ENCODE measurements around the gene CYP1A2.

Gene CYP1A2

DNA sequence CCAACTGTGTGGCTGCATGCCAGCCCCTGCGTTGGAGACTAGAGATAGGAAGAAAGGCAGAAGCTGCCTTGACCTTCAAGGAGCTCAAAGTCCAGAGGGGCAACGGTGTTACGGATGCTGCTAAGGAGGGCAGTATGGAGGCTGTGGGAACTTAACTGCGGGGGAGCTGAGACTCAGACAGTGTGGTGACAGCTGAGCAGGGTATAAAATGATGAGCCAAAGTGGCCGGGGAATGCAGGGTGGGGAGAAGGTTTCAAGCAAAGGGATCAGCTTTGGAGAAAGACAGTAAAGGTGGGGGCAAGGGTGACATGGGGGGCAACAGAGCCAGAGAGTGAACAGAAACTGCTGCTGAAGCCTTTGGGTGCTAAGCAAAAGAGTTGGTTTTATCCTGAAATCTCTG, 6.2 kb upstream of the CYP1A2 start:
- DNase-seq = no peak

DNA sequence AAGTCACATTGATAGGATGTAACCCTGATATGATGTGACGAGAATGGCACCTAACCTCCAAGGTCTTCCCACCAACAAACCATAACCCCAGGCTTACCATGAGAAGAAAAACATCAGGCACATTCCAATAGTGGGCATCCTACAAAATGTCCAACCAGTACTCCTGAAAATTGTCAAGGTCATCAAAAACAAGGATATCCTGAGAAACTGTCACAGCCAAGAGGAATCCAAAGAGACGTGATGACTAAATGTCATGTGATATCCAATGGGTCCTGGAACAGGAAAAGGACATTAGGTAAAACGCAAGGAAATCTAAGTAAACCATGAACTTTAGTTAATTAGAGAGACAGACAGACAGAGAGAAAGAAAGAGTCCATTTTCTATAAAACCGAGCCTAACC, 2.3 kb upstream of the CYP1A2 start:
- no peak for DNase-seq

DNA sequence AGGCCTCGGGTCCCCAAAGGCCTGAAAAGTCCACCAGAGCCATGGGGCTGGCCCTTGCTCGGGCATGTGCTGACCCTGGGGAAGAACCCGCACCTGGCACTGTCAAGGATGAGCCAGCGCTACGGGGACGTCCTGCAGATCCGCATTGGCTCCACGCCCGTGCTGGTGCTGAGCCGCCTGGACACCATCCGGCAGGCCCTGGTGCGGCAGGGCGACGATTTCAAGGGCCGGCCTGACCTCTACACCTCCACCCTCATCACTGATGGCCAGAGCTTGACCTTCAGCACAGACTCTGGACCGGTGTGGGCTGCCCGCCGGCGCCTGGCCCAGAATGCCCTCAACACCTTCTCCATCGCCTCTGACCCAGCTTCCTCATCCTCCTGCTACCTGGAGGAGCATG, 1.2 kb downstream of the CYP1A2 start:
- no peak for DNase-seq

DNA sequence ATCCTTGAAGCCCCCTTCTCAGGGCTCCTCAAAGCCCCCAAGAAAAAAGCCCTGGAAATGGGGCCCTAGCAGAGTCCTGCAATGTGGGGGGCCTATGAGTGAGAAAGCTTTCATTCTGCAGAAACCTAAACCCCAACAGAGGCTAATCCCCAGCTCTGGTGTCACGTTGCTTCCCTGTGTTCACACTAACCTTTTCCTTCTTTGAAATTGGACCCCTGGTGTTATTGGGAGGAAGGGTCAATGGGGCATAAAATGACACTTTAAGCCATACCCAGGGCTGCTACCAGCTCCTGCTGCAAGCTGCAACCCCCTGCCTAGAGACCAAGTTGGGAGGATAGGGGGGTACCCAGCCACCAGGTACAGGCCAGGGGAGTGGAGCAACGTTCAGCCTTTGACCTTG, 2.1 kb downstream of the CYP1A2 start:
- DNase-seq = no peak

DNA sequence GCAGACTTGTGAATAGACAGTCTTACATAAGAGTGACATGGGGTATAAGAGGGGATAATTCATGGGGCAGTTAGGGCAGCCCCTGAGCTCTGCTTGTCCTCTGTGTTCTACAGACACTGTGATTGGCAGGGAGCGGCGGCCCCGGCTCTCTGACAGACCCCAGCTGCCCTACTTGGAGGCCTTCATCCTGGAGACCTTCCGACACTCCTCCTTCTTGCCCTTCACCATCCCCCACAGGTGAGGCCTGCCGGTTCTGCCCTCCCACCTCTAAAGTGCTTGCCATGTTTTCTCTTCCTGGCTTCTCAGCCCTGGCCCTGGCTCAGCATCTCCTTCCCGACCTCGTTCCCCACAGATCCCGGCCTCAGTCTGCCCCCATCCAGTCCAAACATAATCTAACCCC, 3.4 kb downstream of the CYP1A2 start:
- DNase-seq = no peak

DNA sequence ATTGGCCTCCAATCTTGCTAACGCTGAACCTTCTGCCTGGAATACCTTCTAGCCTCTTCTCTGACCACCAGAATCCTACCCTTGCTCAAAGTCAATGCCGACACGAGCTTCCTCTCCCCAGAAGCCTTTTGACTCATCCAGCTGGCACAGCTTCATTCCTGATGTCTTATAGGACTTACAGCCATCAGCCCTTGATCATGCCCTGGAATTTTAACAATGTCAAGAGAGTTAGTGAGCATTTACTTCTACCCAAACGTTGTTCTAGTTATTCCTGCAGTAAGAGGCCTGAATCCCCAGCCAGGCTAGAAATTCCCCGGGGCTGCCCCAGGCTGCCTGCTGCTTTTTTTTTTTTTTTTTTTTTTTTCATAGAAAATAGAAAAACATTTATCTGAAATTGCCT, 3.9 kb downstream of the CYP1A2 start:
- DNase-seq = no peak

DNA sequence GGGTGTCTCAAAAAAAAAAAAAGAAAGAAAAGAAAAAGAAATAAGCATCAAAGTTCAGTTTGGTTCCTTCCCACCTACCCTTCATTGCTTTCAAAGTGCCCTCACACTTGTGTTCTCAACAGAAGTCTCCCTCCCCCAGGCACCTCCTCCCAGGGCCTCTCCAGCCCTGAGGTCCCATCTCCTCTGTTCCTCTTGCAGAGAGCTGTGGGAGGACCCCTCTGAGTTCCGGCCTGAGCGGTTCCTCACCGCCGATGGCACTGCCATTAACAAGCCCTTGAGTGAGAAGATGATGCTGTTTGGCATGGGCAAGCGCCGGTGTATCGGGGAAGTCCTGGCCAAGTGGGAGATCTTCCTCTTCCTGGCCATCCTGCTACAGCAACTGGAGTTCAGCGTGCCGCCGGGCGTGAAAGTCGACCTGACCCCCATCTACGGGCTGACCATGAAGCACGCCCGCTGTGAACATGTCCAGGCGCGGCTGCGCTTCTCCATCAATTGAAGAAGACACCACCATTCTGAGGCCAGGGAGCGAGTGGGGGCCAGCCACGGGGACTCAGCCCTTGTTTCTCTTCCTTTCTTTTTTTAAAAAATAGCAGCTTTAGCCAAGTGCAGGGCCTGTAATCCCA, 6.1 kb downstream of the CYP1A2 start:
- no peak for DNase-seq

DNA sequence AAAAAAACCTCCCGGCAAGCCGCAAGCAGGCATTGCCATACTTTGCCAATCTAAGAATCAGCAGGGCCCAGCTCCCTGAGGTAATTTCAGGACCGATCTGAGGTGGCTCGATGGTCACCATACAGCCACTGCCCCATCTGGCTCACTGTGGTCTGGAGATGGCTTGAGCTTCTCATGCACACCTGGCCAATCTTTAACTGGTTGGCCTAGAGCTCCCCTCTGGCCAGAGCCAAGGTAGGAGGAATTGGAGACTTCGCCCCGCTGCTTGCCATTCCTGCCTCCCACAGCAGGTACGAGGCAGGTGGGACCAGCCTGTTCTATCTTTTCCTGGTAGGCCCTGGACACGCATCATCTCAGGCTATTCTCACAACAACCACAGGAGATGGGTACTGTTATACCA, 10.1 kb downstream of the CYP1A2 start:
- no peak for DNase-seq

DNA sequence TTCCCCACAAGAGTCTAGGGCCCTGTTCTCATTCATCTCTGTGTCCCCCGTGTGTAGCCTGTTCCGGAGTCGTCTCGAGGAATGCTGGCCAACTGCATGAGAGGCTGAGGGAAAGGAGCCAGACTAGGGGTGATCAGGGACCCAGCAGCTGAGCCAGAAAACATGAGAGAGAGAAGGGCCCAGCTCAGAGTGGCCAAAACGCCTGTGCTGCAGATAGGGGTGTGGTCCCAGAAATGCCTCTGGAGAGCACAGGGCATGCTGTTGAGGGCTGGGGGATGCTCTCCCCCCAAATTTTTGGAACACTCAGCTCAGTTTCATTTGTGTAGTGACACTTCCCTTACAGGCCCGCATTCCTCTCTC, 14.1 kb downstream of the CYP1A2 start:
- DNase-seq = no peak

DNA sequence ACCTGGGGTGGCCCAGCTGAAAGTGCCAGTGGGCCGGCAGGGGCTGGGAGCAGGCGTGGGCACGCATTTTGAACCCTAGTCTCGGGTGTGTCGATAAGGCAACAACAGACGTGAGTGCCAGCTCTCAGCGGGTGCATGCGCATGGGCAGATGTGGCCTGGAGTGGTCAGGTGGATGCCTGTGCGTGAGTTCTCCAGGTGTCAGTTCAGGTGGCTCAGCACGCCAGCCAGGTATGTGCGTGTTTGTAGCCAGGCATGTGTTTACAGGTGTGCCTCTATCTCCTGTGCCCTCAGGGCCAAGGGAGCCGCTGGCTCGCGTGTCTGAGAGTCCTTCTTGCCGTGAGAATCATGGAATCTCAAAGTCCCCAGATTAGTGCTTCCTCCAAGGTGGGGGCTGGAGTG, 14.8 kb downstream of the CYP1A2 start:
- no peak for DNase-seq

DNA sequence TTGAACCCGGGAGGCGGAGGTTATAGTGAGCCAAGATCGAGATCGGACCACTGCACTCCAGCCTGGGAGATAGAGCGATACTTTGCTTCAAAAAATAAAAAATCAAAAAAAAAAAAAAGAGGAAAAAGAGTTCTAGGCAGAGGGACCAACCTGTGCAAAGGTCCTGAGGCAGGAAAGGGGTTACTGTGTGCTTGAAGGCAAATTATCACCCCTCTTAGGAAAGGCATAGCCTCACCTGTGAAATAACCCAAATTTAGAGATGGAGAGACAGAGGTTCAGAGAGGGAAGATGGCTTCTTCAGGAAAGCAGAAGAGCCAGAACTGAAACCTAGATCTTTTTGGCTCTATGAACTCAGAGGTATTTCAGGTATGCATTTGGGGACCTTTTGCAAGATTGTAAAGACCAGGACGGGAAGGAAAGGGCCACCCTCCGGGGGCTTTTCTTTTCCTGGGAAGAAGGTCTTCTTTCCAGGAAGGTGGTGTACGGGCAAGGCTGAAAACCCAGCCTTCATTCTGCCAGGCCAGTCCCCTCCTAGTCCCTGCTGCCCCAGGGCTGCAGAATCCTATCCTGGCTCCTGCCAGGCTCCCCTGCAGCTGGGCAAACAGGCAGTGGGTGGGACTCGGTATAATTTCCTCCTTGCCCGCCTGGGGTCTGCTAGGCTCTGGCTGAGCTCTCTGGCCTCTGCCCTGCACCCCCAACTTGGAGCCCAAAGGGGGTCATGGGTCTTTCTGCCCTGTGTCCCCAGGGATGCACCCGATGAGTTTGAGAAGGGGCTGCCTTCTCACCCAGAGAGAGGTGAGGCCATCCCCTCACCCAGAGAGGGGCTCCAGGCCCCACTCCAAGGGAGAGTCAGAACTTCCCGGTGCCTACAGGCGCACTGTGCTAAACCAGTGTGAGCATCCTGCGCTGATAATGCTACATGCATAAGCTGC, 18.8 kb downstream of the CYP1A2 start:
- DNase-seq = no peak

DNA sequence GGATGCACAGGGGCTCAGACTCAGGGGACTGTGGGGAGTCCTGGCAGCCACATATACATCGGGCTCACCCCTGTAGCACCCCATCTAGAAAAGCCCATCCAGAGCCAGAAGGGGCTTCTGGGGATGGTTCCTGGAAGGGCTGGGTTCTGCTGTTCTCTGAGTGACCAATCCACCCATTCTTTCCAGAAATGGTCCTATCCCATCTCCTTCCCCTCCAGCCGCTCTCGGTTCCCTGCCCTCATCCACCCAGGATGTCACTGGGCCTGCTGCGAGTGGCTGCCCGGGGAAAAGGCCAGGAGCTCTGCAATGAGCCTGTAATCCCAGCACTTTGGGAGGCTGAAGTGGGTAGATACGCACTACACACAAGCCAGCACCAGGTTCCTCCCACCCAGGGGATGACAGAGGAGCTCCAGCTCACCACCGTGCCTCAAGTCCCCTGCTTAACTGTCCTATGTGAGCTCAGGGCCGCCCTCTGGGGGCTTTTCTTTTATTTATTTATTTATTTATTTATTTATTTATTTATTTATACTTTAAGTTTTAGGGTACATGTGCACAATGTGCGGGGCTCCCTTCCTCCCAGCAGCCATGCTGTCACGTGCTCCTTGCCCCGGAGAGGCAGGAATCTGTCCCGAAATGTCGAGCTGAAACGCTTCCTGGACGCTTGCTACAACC, 19.6 kb downstream of the CYP1A2 start:
- no peak for DNase-seq

DNA sequence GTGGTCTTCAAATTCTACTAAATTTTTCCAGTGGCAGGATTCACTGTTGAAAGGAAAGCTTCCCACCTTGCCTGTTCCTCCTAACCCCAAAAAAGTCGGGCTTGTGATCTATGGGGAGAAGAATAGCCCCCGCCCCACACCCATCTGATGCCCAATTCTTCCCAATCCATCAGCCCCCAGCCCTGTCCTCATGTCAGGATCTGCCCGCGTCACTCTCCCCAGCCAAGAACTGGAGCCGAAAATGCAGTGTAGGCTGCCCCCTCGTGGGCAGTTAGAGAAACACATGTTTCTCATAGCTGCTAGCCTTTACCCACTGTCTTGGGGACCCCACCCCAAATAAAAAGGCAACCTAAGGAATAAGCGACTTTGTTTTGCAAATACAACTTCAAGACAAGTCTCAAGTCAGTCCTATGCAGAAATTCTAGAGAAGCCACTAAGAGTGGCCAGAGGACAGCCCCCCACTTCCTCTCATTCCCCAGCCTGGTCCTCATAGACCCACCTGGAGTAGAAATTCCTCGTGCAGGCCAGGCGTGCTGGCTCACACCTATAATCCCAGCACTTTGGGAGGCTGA, 20.2 kb downstream of the CYP1A2 start:
- peak; percentile 79 for DNase-seq

DNA sequence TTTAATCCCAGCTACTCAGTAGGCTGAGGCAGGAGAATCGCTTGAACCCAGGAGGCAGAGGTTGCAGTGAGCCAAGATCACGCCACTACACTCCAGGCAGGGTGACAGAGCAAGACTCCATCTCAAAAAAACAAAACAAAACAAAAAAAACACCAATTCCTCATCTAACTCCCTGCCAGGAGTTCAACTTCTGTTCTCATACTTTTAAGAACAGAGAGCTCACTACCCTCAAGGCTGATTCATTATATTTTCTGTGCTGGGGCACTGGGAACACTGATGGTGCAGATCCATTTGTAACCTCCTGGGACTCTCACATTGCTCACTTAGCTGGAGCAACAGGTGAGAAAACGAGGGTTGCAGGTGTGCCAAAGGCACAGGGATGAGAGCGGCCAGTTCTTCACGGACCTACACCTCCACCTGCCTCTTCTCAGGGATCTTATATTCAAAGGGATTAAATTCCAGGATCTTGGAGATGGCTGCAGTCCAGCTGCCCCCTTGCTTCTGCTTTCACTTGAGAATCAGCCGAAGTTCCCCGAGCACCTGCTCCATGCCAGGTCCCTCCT, 20.9 kb downstream of the CYP1A2 start:
- DNase-seq = no peak

DNA sequence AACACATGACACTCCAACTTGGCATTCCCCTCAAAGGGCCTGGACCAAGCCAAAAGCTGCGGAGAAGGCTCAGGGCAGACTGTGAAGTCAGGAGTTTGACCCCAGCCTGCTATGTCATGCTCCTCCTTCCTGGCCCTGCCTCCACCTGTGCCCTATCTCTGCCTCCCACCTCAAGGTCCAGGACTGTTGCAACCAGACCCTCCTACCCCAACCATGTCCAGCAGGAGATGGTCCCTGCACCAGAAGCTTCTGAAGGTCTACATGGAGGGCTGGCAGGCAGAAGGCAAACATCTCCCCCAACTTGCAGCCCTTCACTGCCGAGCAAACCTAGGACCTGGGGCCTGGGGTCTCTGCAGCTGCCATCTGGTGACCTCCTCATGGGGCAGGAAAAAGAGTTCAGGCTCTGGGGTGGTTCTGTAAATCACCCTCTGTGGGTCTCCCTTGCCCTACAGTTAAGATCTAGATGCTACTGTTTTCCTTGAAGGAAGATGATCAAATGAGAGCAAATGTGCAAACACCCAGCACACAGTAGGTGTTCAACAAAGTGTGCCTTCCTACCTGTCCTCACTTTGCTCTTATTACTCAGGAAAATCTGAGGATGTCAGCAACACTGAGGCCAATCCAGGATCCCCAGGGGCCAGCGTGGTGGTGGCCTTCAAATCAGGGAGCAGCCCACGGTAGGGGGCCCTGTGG, 21.7 kb downstream of the CYP1A2 start:
- DNase-seq = no peak

DNA sequence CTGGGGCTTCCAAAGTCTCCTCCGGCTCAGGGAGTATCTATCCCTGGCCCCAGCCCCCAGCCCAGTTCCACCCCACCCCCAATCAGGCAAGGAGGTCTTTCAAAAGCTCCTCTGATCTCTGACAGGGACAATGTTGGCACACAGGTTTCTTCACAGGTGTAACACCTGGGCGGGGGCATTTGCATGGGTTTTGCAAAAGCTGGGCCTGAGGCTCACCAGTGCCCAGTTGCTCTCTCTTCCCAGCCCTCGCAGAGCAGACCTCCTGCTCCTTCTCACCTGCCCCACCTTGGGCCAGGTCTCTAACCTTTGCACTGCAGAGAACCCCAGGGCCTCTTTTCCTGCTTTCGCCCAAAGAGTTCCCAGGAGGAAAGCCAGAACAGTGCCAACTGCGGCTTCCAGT, 24.7 kb downstream of the CYP1A2 start:
- no peak for DNase-seq

DNA sequence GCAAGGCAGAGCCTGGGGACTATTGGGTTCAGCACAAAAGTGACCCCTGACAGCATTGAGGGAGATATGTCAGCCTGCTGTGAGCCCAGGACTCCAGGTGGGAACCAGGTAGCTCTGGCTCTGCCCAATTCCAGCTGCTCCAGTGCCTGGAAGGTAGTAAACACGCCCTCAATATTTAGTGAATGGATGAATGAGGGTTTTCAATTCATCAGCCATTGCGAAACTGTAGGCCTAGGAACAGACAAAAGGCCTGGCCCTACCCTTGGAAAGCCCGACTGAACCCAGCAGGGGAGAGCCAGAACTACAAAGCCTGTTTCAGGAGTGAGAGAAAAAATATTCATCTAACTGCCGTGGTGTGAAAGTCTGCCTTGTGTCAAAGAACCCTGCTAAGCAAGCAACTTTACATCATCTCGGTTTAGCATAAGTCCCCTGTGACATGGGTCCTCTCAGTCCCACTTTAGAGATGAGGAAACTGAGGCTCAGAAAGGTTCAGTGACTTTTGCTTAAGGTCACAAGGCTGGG, 25.1 kb downstream of the CYP1A2 start:
- peak; percentile 41 for DNase-seq

DNA sequence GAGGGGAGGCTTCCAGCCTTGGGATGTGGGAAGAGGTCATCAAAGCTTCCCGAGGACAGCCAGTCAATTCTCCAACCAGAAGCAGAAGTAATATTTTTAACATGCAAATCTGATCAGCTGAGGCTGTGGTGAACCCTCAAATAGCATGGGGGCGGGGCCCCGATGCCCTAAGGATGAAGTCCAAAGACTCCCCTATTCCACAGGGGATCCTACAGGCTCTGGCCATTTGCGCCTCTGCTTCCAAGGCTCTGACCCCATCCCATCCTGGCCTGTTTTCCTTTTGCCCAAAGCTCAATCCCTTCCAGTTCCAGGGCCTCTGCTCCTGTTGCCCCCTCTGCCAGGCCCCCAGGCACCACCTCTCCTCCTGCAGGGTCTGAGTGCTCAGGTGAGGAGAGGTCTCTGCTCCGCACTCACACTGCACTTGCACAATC, 26.5 kb downstream of the CYP1A2 start:
- DNase-seq = no peak

DNA sequence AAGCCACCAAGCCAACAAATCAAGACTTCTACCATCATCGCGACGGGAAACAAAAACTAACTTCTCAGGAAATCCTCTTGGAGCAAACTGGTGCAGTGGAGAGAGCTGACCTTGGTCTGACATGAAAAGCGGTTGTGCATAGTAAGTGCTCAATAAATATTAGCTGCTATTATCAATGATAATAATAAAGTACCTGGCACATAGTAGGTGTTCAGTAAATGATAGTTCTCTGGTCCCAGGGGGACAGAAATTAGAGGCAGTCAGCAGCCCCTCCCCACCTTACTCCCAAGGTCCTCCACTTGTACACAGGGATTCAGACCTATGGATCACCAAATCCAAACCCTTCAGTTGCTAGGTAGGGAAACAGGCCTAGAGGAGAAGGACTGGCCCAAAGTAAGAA, 27.2 kb downstream of the CYP1A2 start:
- no peak for DNase-seq

DNA sequence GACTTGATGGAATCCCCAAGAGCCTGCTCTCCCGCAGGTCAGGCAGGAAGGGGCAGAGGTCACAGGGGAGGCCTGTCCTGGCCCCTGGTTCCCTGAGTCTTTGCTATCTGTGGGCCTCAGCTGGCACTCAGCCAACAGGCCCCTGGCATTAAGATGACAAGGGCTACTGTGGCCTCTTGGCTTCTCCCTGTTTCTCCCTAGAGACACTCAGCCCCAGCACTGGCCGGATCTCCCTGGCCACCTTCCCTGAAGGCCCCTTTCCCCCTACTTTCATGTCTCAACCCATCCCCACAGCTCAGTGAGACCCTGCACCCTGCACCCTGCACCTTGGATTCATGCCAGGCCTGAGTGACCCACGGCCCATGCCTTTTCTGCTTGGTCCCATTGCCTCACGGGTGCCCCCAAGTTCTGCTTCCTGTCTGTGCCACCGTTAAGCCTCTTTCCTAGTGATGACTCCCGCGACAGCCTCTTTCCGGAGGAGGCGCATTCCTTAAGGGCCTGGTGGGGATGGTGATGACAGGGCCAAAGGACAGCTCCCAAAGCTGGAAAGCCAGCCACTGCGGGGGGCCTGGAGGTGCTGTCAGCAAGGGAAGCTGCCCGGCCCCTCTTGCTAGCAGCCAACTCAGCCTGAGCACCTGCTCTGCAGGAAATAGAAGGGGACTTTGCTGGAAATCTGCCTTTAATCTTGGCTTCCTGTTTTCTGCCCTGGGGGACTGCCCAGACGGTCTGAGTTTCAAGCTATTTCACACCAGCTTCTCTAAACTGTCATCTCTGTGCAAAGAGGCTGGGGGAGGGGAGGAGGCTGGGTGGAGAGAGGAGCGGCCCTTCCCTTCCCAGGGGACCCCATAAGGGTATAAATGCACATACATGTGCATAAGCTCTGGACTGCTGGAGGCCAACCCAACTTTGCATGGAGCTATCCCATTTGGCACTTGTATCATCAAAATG, 28.4 kb downstream of the CYP1A2 start:
- DNase-seq = peak; percentile 21
